Stimulated activated CD8-positive, alpha-beta memory T cell treated with anti-CD3 and anti-CD28 coated beads, Interleukin-12 subunit alpha, Interleukin-12 subunit beta, amount 100 ng/mL, for 24 hours (primary cell): Measurements from ENCODE around the gene TRMT6.

ENCODE experiments used
- DNase-seq: peaks from one replicate; pipeline ENCODE4 v3.0.0-alpha.2; 2020; ENCODE audit errors: extremely low read depth

Gene TRMT6

GRCh38 chr20:5947276-5947675 lies 3.1 kb downstream of the TRMT6 start:
- no peak for DNase-seq

- no peak for DNase-seq
These were observed 4.4 kb downstream of the TRMT6 start for GRCh38 chr20:5945963-5946362.

- no peak for DNase-seq
These were observed 11.8 kb downstream of the TRMT6 start for GRCh38 chr20:5938456-5939029.

- DNase-seq: no peak
These were observed 14.1 kb downstream of the TRMT6 start for GRCh38 chr20:5936238-5936637.

GRCh38 chr20:5935384-5935783 lies 14.9 kb downstream of the TRMT6 start:
- no peak for DNase-seq

GRCh38 chr20:5933802-5934436 lies 16.4 kb downstream of the TRMT6 start:
- no peak for DNase-seq

- no peak for DNase-seq
These were observed 17.5 kb downstream of the TRMT6 start for GRCh38 chr20:5932796-5933195.

- DNase-seq: no peak
These were observed 18.9 kb downstream of the TRMT6 start for GRCh38 chr20:5931411-5931810.

GRCh38 chr20:5928836-5929715 lies 21.3 kb downstream of the TRMT6 start:
- no peak for DNase-seq

- DNase-seq: no peak
These were observed 22.4 kb downstream of the TRMT6 start for GRCh38 chr20:5927749-5928462.

GRCh38 chr20:5925551-5925950 lies 24.8 kb downstream of the TRMT6 start:
- no peak for DNase-seq

- no peak for DNase-seq
These were observed 26.8 kb downstream of the TRMT6 start for GRCh38 chr20:5923493-5923892.

GRCh38 chr20:5920581-5920980 lies 29.8 kb downstream of the TRMT6 start:
- DNase-seq: no peak

- no peak for DNase-seq
These were observed 30.4 kb downstream of the TRMT6 start for GRCh38 chr20:5919626-5920544.

GRCh38 chr20:5918856-5919625 lies 31.3 kb downstream of the TRMT6 start:
- no peak for DNase-seq

- no peak for DNase-seq
These were observed 35.5 kb downstream of the TRMT6 start for GRCh38 chr20:5914859-5915258.

- DNase-seq: no peak
These were observed 37.2 kb downstream of the TRMT6 start for GRCh38 chr20:5913166-5913565.

GRCh38 chr20:5910186-5910585 lies 40.1 kb downstream of the TRMT6 start:
- no peak for DNase-seq

- DNase-seq: no peak
These were observed 41.4 kb downstream of the TRMT6 start for GRCh38 chr20:5908981-5909380.

- no peak for DNase-seq
These were observed 49.4 kb downstream of the TRMT6 start for GRCh38 chr20:5900908-5901307.
